Measurements from ENCODE around the gene MRO.

Gene MRO

DNA sequence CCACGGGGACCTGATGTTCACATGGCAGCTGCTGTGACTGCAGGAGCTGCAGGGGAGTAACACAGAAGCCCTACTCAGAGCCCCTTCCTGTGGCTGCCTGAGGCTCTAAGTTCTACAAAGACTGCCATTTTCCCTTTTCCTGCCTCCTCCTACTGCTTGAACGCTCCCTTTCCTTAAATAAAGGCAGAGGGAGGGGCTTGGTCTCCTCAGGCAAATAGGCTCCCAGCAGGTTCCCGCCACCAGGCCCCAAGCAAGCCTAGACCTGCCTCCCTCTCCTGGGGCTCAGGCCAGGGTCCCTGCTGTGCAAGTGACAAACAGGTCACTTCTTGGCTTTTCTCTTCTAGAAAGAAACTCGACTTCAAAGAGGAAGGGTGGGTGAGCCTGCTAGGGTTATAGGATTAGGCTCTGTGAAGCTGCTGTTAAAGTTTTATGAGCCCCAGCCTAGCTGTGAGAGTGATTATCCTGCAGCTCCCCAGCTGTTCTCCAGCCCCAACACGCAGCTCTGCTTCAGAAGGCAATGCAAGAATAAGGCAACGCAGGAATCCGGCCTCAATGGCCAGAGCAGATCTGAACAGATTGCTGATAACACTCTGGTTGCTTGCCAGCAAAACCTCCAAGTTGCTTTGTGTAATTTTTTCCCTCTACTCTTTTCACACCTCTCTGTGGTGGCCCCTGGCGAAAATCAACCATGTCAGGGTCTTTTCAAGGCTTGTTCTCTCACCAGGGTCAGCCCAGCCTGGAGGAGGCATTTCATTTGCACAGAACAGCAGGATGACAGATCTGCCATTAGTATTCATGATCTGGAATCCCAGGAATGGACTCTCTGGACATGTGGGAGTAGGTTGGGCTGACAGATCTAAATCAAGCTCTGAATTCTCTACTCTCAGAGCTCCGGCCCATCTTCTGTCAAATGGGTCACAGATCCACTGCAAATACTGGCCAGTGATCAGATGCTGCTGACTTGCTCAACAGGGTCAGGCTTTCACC lies 71.3 kb downstream of the MRO start:
- in situ Hi-C loops (cut with MboI; ENCODE audit: low sequenced_read_pairs): no loop called here

GRCh38 chr18:50747849-50748242 lies 72.0 kb downstream of the MRO start:
- in situ Hi-C loops (cut with MboI; ENCODE audit: low sequenced_read_pairs): no loop called here

DNA sequence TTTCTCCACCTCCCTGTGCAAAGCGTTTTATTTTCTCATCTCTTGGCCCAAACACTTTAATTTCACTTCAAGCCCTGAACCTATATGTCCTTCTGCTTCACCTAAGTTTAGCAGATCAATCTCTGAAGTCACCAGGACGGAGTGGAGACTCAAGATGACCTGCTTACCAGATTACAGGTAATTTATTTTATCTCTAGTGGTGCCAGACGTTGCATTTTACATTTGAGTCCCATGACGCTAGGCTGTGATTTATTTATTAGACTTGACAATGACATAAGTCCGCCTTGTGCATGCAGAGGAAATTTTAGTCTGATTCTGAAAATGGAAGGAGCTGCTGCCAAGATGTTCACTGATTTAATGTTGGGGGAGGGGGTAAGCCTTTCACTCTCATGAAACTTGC lies 73.9 kb downstream of the MRO start:
- in situ Hi-C loops (cut with MboI; ENCODE audit: low sequenced_read_pairs): no loop called here

All from hTERT RPE-1 (cell line).